AG09309 (cell line): Measurements from ENCODE around the gene CD93.

Source experiments
- DNase-seq: peaks from one replicate; pipeline ENCODE4 v3.0.0-alpha.2; 2010; ENCODE audit warnings: low read depth
- H3K4me3 ChIP-seq: 2 replicates; pipeline ENCODE4 v1.5.1; 2011; ENCODE audit warnings: mild to moderate bottlenecking, low read depth, low read length, moderate library complexity; ENCODE audit not compliant: control insufficient read depth
- CTCF ChIP-seq: IDR thresholded peaks from 2 replicates; pipeline ENCODE4 v1.5.1; 2011; ENCODE audit warnings: mild to moderate bottlenecking, low read depth, low read length, inconsistent platforms; ENCODE audit not compliant: insufficient read depth, control insufficient read depth; ENCODE audit errors: missing control alignments

CD93 gene

GRCh38 chr20:23086056-23086566 lies at the start of gene CD93:
Gene CD93, minus strand, starts transcription at chr20:23086324. Its CDS starts 132 bp downstream, at chr20:23086192.
- no peak for DNase-seq
- no peak for TF ChIP-seq CTCF
- H3K4me3 ChIP-seq, result no peak within 1 kb of the TSS

- no peak for TF ChIP-seq CTCF
- no peak overlapping the region for H3K4me3 ChIP-seq
Measured at GRCh38 chr20:23133560-23133998, 47.5 kb upstream of the CD93 start.

GRCh38 chr20:23132930-23133559 lies 46.9 kb upstream of the CD93 start:
- DNase-seq, result no peak
- TF ChIP-seq CTCF, result no peak
- no peak overlapping the region for H3K4me3 ChIP-seq

More at GRCh38 chr20:23133560-23133998, 47.5 kb upstream of the CD93 start:
- DNase-seq, result no peak

- H3K4me3 ChIP-seq, result no peak overlapping the region
- DNase-seq, result no peak
- TF ChIP-seq CTCF, result no peak
Measured at GRCh38 chr20:23132293-23132929, 46.3 kb upstream of the CD93 start.

GRCh38 chr20:23131766-23132165 lies 45.6 kb upstream of the CD93 start:
- no peak overlapping the region for H3K4me3 ChIP-seq
- no peak for TF ChIP-seq CTCF
- no peak for DNase-seq

- H3K4me3 ChIP-seq, result no peak overlapping the region
- TF ChIP-seq CTCF, result no peak
- no peak for DNase-seq
Measured at GRCh38 chr20:23130622-23131140, 44.6 kb upstream of the CD93 start.
